CD4-positive, alpha-beta memory T cell (primary cell): Measurements from ENCODE around the gene GGT6. TPM values are rescaled to one million over a fixed set of nuclear protein-coding genes. Genes with fewer than 3 reads are reported as not detected.

Source experiments
- CTCF ChIA-PET: fragments of 350-600 bp; sonication (Branson Sonifier 250); formaldehyde crosslinking; loops from one replicate; lab custom pipeline; 2021; ENCODE audit warnings: inconsistent platforms; ENCODE audit not compliant: partially characterized antibody; lab: Charles Lee
- POLR2A ChIA-PET: fragments of 350-600 bp; sonication (Branson Sonifier 250); formaldehyde crosslinking; loops from one replicate; lab custom pipeline; 2021; ENCODE audit not compliant: partially characterized antibody; lab: Charles Lee
- DNase-seq, 5 donors: peaks; one replicate each; pipeline versions ENCODE4 v3.0.0 to v3.0.0-alpha.2; 2020 to 2022; ENCODE audit warnings: mixed read lengths in 1 of 5
- H3K27ac ChIP-seq: one replicate; pipeline ENCODE4 v1.7.0; 2013; ENCODE audit warnings: low read depth, low read length
- H3K27me3 ChIP-seq: 2 replicates; pipeline ENCODE4 v1.7.0; 2013; ENCODE audit warnings: mild to moderate bottlenecking, low read length, moderate library complexity; ENCODE audit not compliant: insufficient read depth
- H3K36me3 ChIP-seq: 2 replicates; pipeline ENCODE4 v1.7.0; 2013; ENCODE audit warnings: mild to moderate bottlenecking, low read length, moderate library complexity; ENCODE audit not compliant: insufficient read depth
- H3K4me1 ChIP-seq: 2 replicates; pipeline ENCODE4 v1.7.0; 2013; ENCODE audit warnings: mild to moderate bottlenecking, low read length, moderate library complexity; ENCODE audit not compliant: insufficient read depth
- H3K4me3 ChIP-seq, 2 donors: one replicate each; pipeline ENCODE4 v1.7.0; 2013; ENCODE audit warnings: low read length in 2 of 2, mild to moderate bottlenecking in 1 of 2
- H3K9me3 ChIP-seq, 2 donors: one replicate each; pipeline ENCODE4 v1.7.0; 2013; ENCODE audit warnings: low read length in 2 of 2, control low read depth in 1 of 2; ENCODE audit not compliant: control insufficient read depth in 1 of 2
- H3K27ac Mint-ChIP-seq, 7 donors: one replicate each; pipeline ENCODE4 v1.8.0; 2020 to 2021; ENCODE audit warnings: mixed read lengths in 7 of 7, mild to moderate bottlenecking in 6 of 7, inconsistent platforms in 3 of 7, moderate library complexity in 3 of 7
- H3K27me3 Mint-ChIP-seq, 2 donors: one replicate each; pipeline ENCODE4 v1.8.0; 2020 to 2021; ENCODE audit warnings: mixed read lengths in 2 of 2
- H3K36me3 Mint-ChIP-seq, 2 donors: one replicate each; pipeline ENCODE4 v1.8.0; 2020 to 2021; ENCODE audit warnings: mixed read lengths in 2 of 2, inconsistent platforms in 1 of 2, mild to moderate bottlenecking in 1 of 2
- H3K4me1 Mint-ChIP-seq, 4 donors: one replicate each; pipeline ENCODE4 v1.8.0; 2020 to 2021; ENCODE audit warnings: mixed read lengths in 4 of 4, mild to moderate bottlenecking in 1 of 4
- H3K4me3 Mint-ChIP-seq, 8 donors: one replicate each; pipeline ENCODE4 v1.8.0; 2020 to 2021; ENCODE audit warnings: mixed read lengths in 8 of 8, mild to moderate bottlenecking in 7 of 8, moderate library complexity in 6 of 8, inconsistent platforms in 3 of 8
- H3K9me3 Mint-ChIP-seq, 8 donors: one replicate each; pipeline ENCODE4 v1.8.0; 2020 to 2021; ENCODE audit warnings: mixed read lengths in 8 of 8, mild to moderate bottlenecking in 5 of 8, inconsistent platforms in 3 of 8, moderate library complexity in 1 of 8
- intact Hi-C: fragments of 100-400 bp; cut with micrococcal nuclease; formaldehyde crosslinking; loops from one replicate; pipeline ENCODE4 v1.15.1; 2023
- polyA plus RNA-seq, 2 donors: library from polyadenylated mRNA; unstranded; fragments of 300-500 nt; fragmentation: Illumina TruSeq; gene quantifications; one replicate each; pipeline ENCODE4 v1.2.3, GENCODE V29; 2021
- total RNA-seq, 2 experiments: library from RNA; stranded (reverse); gene quantifications; one replicate each; pipeline ENCODE4 v1.2.3, GENCODE V29; 2021

Gene GGT6
- total and polyA plus RNA-seq, 4 experiments from 2014 or later: not detected

DNA sequence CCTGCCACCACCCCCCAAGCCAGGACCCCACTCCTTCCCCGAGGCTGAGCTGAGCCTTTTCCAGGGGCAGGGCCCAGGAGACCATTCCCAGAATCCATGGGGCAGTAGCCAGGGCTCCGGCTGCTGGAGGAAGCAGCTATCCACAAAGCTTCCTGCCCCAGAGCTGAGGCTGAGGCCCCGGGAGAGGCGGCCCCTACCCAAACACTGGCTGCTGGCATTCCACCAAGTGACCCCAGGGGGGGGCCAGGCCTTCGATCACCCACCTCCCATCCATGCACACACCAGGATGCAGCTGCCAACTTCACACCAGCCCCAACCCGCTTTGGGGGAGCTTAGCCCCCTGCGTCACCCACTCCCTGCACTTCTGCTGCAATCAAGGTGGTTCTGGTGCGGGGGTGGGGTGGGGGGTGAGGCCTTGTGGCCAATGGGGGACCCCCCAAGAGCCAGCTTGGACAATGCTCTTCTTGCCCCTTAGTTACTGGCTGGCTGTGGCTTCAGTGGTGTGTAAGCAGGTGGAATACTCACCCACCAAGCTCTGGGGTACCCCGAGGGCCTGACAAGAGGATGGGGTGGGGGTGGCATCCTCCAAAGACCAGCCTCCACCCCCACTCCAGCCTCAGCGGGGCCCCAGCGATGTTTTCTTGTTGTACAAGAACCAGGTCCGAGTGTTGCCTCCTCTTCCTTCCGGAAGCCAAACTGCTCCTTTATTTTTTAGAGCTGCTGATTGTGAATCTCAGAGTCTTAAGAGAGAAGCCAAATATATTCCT, 22.0 kb downstream of the GGT6 start:
- Histone ChIP-seq H3K27ac (no peak overlapping the region), H3K4me3 (no peak overlapping the region), H3K36me3 (peaks cover 28% of the 10 kb centered on the region), H3K27me3 (no peaks in the 10 kb centered on the region), H3K9me3 (no peaks in the 10 kb centered on the region), H3K4me1 (no peaks in the 10 kb centered on the region)
- intact Hi-C loops: no loop called here
- Mint-ChIP-seq H3K9me3 (no peaks in the 10 kb centered on the region), H3K27me3 (peaks cover 0 to 3% of the 10 kb centered on the region in 2 donors), H3K4me1 (peaks cover 0 to 4% (median 2%) of the 10 kb centered on the region in 4 donors), H3K27ac (no peak overlapping the region), H3K36me3 (peaks cover 11 to 23% of the 10 kb centered on the region in 2 donors), H3K4me3 (no peak overlapping the region)
- POLR2A ChIA-PET: interaction anchor here (1.4 kb wide), 1 partner anchor 12 kb away, joined by 4 read pairs; no protein-coding TSS in a partner anchor
- CTCF ChIA-PET: interaction anchor here (1.3 to 1.9 kb wide), 2 partner anchors 28 to 117 kb away, joined by 3 to 6 read pairs; no protein-coding TSS in a partner anchor
- DNase-seq: peak in 1 of 5 donors; percentile 29

DNA sequence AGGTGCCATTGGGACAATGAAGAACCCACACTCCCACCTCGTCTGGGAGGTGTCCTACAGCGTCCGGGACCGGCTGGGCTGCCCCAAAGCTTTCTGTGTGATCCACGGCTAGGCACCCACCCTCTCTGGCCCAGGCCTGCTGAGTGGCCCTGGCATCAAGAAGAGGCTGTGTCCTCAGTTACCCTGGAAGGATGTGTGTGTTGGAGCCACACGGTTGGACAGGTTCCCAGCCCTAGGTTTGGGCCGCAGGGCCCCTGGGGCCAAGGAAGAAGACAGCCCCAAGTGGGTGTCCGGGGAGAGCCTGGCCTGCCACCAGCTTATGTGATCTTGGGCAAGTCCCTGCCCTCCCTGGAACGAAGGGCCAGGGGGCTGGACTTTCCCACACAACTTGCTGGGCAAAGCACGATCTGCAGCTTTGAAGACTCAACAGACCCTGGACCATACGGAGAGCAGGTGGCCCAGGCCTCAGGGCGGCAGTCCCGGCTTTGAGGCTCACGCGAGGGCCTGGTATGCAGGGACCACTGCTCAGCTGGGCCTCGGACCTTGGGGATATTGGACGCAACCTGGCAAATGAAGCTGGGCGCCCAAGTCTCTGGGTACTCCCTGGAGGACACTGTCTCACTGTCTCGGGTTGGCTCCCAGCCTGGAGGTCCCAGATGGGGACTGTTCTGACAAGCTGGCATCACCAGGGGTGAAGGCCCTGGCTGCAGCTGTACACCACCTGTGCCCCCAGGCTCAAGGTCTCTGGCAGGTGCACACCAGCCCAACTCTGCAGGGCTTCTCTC, 22.7 kb downstream of the GGT6 start:
- no peaks in the 10 kb centered on the region for H3K9me3 Mint-ChIP-seq
- intact Hi-C loops: no loop called here
- H3K36me3 ChIP-seq: peaks cover 22% of the 10 kb centered on the region
- H3K27me3 ChIP-seq: no peaks in the 10 kb centered on the region
- peaks cover 0 to 3% of the 10 kb centered on the region in 2 donors for H3K27me3 Mint-ChIP-seq
- H3K27ac Mint-ChIP-seq: peak overlapping the region in 2 of 7 donors; percentile 38 to 70
- no peak overlapping the region for H3K4me3 ChIP-seq
- H3K9me3 ChIP-seq: no peaks in the 10 kb centered on the region
- no peaks in the 10 kb centered on the region for H3K4me1 ChIP-seq
- H3K4me3 Mint-ChIP-seq: no peak overlapping the region
- ChIA-PET POLR2A (interaction anchor here (1.4 kb wide), 1 partner anchor 13 kb away, joined by 4 read pairs; no protein-coding TSS in a partner anchor), CTCF (interaction anchor here (1.1 to 1.9 kb wide), 3 partner anchors 27 to 116 kb away, joined by 3 to 6 read pairs (median 3); no protein-coding TSS in a partner anchor)
- H3K27ac ChIP-seq: no peak overlapping the region
- peaks cover 11 to 20% of the 10 kb centered on the region in 2 donors for H3K36me3 Mint-ChIP-seq
- peaks cover 0 to 5% (median 3%) of the 10 kb centered on the region in 4 donors for H3K4me1 Mint-ChIP-seq
- DNase-seq: peak in 1 of 5 donors; percentile 9

DNA sequence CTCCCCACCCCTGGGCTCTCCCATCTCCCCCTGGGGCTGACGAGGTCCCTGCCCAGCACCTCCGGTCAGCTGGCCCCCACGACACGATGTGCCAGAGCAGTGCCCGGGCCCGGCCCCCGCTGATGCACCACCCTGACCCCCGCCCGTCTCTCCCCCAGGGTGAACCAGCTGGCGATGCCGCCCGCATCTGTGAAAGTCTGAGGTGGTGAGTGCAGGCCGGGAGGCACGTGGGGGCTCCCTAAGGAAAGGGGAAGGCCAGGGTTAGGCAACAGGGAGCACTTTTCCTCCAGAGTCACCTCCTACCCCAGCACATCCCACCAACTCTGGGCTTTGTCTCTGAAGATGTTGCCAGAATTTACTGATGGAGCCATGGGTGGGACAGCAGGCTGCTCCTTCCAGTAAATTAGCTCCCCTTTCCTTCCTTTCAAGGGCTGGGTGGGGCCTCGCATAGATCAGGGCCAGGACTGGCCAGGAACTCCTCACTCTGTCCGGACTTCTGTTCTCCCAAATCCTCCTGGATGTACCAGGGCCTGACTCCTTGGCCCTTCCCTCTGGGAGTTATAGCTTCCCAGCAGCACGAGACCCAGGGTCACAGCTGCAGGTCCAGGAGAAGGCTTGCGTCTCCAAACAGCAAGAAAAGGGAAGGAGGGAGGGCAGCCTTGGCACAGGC, 23.5 kb downstream of the GGT6 start:
- Mint-ChIP-seq H3K27me3 (peaks cover 0 to 6% of the 10 kb centered on the region in 2 donors), H3K27ac (peak overlapping the region in 2 of 7 donors; percentile 38 to 72), H3K36me3 (peaks cover 8 to 14% of the 10 kb centered on the region in 2 donors), H3K9me3 (no peaks in the 10 kb centered on the region), H3K4me3 (no peak overlapping the region), H3K4me1 (peaks cover 0 to 5% (median 3%) of the 10 kb centered on the region in 4 donors)
- Histone ChIP-seq H3K9me3 (no peaks in the 10 kb centered on the region), H3K4me3 (no peak overlapping the region), H3K27me3 (no peaks in the 10 kb centered on the region), H3K36me3 (peaks cover 14% of the 10 kb centered on the region), H3K27ac (no peak overlapping the region), H3K4me1 (no peaks in the 10 kb centered on the region)
- CTCF ChIA-PET: interaction anchor here (1.1 kb wide), 1 partner anchor 28 kb away, joined by 3 read pairs; no protein-coding TSS in a partner anchor
- POLR2A ChIA-PET: no interaction called here
- intact Hi-C loops: no loop called here
- peak in 1 of 5 donors; percentile 33 for DNase-seq

DNA sequence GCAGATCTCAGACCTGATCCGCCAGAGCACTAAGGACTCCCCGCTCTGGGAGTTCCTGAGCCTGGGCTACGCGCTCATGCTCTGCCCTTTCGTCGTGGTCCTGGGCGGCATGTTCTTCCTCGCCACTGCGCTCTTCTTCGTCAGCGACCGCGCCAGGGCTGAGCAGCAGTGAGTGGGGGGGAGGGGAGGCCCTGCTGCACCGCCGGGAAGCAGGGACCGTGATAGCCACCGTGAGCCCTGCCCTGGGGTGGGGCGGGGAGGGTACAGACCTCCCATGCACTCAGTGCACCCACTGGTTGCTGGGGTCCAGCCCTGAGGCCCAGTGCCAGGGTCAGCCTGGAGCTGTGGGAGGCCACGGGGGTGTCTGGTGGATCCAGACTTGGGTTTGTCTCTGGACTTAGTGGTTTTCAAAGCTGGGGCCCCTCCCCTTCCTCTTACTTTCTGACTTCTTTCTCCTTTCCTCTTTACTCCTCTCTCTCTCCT, 24.1 kb downstream of the GGT6 start:
- H3K27ac Mint-ChIP-seq: no peak overlapping the region
- intact Hi-C loops: no loop called here
- no peak for DNase-seq
- peaks cover 0 to 6% of the 10 kb centered on the region in 2 donors for H3K27me3 Mint-ChIP-seq
- H3K4me1 Mint-ChIP-seq: peaks cover 0 to 5% (median 3%) of the 10 kb centered on the region in 4 donors
- CTCF ChIA-PET: interaction anchor here (1.1 kb wide), 1 partner anchor 29 kb away, joined by 3 read pairs; no protein-coding TSS in a partner anchor
- no peaks in the 10 kb centered on the region for H3K9me3 ChIP-seq
- POLR2A ChIA-PET: no interaction called here
- H3K36me3 Mint-ChIP-seq: peaks cover 8 to 13% of the 10 kb centered on the region in 2 donors
- H3K27me3 ChIP-seq: no peaks in the 10 kb centered on the region
- H3K4me3 Mint-ChIP-seq: peak overlapping the region in 1 of 8 donors; percentile 36
- no peaks in the 10 kb centered on the region for H3K9me3 Mint-ChIP-seq
- no peak overlapping the region for H3K27ac ChIP-seq
- H3K4me1 ChIP-seq: no peaks in the 10 kb centered on the region
- H3K4me3 ChIP-seq: no peak overlapping the region
- peaks cover 9% of the 10 kb centered on the region for H3K36me3 ChIP-seq

DNA sequence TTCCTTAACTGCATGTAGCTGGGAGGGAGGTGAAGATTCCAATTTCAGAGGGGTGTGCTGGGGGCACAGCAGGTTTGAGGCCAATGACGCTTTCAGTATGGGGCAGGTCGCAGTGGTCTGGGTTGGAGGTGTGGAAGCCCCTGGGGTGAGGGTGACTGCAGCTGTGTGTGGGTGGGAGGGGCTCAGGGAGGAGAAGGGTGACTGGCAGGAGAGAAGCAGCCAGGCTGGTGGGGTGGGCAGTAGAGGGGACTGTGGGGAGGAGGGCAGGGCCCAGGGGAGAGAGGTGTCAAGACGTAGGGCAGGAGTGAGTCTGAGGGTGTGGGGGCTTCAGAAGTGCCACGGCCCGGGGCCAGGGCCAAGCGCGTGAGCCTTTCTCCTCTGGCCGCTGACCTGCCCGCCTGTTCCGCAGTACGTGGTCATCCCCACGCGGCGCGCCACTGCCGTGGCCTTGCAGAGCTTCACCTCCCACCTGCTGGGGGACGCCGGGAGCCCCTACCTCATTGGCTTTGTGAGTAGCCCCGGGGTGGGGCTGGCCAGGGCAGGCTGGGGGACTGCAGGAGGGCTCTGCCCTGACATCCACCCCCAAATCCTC, 24.6 kb downstream of the GGT6 start:
- POLR2A ChIA-PET: no interaction called here
- no peak overlapping the region for H3K4me3 Mint-ChIP-seq
- intact Hi-C loops: no loop called here
- peaks cover 0 to 5% (median 3%) of the 10 kb centered on the region in 4 donors for H3K4me1 Mint-ChIP-seq
- H3K27ac ChIP-seq: no peak overlapping the region
- DNase-seq: peak in 1 of 5 donors; percentile 20
- H3K9me3 Mint-ChIP-seq: no peaks in the 10 kb centered on the region
- no peak overlapping the region for H3K27ac Mint-ChIP-seq
- H3K9me3 ChIP-seq: no peaks in the 10 kb centered on the region
- peaks cover 7% of the 10 kb centered on the region for H3K36me3 ChIP-seq
- H3K4me1 ChIP-seq: no peaks in the 10 kb centered on the region
- peaks cover 0 to 6% of the 10 kb centered on the region in 2 donors for H3K27me3 Mint-ChIP-seq
- CTCF ChIA-PET: no interaction called here
- no peaks in the 10 kb centered on the region for H3K27me3 ChIP-seq
- no peak overlapping the region for H3K4me3 ChIP-seq
- peaks cover 8% of the 10 kb centered on the region in 2 donors for H3K36me3 Mint-ChIP-seq

DNA sequence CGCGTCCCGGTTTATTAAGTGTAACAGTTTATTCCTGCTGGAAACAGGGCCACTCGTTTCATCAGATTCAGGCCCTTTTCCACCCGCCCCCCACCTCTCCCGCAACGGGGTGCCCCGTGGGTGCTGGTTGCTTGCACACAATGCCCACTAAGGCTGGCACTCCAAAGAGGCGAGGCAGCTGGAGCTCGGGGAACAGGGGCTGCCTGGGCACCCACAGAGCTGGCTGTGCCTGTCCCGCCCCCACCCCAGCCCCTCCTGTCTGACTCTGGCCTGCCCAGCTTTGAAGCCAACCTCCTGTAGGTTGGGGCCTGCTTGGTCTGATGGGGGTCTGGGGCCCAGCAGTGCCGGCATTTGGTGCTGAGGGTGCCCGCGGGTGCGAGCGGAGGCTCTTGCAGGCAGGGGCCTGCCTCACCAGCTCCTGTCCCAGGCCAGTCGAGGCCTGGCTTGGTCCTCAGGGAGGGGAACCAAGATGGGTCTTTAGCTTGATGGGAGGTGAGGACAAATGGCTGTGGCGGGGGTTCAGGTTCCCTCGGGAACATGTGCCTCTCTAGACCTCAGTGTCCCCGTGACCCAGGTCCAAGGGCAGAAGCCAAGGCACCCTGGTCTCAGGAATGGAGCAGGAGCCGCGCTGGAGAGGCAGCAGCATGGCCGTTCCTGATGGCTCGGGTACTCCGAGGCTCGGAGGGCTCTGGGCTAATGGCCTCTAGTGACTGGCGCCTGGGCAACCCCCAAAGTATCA, 25.3 kb downstream of the GGT6 start:
- Histone ChIP-seq H3K36me3 (peaks cover 7% of the 10 kb centered on the region), H3K27ac (no peak overlapping the region), H3K9me3 (no peaks in the 10 kb centered on the region), H3K4me1 (no peaks in the 10 kb centered on the region), H3K27me3 (no peaks in the 10 kb centered on the region), H3K4me3 (no peak overlapping the region)
- peak in 1 of 5 donors; percentile 13 for DNase-seq
- Mint-ChIP-seq H3K4me1 (peaks cover 0 to 5% (median 3%) of the 10 kb centered on the region in 4 donors), H3K36me3 (peaks cover 5 to 8% of the 10 kb centered on the region in 2 donors), H3K9me3 (no peaks in the 10 kb centered on the region), H3K4me3 (no peak overlapping the region), H3K27me3 (peaks cover 0 to 6% of the 10 kb centered on the region in 2 donors), H3K27ac (no peak overlapping the region)
- CTCF ChIA-PET: no interaction called here
- POLR2A ChIA-PET: no interaction called here
- intact Hi-C loops: no loop called here
